Measurements from ENCODE around the gene PLA2G2E.
"Not testable (repeated sequence)": the region's sequence is repeated elsewhere in the genome, so short reads cannot be mapped to it uniquely, and the experiment has no call there.

Gene PLA2G2E, protein sequence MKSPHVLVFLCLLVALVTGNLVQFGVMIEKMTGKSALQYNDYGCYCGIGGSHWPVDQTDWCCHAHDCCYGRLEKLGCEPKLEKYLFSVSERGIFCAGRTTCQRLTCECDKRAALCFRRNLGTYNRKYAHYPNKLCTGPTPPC

DNA sequence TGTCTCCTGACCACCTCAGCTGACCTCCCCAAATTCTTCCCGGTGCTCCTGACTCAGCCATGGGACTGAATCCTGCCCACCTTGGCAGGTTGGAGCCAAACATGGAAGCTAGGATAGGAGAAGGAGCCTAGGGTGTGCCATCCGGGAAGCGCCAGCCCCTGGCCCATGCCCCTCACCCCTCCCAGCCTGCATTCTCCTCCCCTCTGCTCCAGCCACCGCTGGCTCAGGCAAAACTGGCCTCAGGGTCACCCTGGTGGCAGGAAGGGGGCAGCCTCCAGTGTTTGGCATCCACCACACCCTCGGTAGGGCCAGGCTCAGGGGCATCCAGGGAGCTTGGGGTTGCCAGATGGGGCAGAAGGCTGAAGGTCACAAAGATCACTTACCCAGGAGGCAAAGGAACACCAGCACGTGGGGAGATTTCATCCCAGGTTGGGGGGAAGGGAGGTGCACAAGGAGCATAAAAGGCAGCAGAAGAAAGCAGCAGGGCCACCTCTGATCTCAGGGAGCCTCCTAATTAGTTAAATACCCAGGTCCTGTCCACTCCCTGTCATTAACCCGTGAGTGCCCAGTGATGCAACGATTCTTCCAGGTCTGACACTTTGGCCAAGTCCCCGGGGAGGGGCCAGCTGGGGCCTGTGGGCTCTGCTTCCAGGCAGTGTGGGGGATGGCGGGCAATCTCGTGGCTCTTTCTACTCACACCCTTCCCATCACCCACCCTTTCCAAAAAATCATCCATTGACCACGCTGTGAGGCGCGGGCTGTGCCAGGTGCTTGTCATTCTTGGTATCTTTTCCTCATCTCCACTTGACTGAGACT, at the start of gene PLA2G2E:
Gene PLA2G2E (minus strand): TSS at position 481 of the 816 bp plus-strand sequence. CDS start 58 bp downstream, at position 423.
- no peak for DNase-seq

DNA sequence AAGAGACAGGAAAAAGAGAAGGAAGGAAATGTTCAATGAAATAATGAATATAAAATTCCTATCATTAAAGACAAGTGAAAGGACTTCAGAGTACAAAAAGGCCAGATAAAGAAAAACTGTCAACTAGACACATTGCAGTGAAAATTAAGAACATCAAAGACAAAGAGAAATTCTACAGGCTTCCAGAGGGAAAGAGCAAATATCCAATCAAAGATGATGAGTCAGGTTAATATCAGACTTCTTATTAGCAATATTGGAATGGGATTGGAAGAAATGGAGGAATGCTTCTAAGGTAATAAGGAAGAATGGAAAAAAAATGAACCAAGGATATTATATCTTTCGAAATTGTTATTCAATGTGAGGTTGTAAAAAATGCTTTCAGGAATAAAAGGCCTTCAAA, 48.2 kb upstream of the PLA2G2E start:
- no peak for DNase-seq

DNA sequence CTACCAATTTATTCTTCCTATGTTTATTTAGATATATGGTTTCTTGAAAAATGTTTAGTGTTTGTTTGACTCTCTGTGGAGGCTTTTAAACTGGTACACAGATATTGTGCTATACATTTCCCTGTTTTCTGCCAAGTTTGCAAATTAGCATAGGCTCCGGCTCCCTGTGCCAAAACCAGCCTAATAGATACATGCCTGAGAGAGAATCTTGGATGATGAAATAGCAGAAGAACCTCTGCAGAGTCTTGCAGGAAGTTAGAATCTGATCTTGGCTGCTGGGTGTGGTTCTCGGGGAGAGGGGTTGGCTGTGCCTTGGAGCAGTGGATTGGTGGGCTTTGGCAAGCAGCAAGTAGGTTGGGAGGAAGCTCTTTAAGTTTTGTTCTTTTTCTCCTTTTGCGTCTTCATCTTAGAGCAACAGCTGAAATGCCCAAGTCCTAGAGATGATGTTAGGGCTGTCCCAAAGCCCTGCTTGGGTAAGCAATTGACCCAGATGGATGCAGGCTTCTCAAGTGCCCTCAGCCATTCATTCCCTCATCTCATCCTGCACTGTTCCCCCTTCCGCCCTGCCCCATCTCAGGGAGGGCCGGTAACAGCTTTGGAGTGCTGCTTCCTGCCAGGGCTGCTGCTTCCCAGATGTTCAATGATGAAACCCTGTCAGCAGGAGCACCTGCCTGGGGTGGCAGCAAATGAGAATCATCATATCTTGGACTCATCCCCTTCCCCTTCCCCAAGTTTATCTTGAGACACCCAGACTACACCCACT, 46.7 kb upstream of the PLA2G2E start:
- DNase-seq, result no peak

DNA sequence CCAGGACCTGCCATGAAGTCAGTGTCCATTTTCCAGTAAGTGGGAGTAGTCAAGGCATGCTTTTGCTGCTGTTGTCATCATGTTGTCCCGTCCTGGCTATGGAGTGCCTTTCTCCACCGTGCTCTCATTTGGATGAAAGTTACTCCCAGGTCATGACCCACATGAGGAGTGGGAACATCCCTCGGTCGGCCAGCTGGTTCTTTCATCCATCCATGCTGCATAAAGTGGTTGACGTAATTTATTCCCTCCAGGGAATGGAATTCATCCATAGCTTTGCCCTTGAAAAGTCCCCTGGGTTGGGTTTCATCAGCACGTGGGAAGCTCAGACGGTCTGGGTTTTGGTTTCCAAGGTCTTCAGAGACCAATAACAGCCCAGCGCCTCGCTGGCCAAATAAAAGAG, 44.4 kb upstream of the PLA2G2E start:
- no peak for DNase-seq

DNA sequence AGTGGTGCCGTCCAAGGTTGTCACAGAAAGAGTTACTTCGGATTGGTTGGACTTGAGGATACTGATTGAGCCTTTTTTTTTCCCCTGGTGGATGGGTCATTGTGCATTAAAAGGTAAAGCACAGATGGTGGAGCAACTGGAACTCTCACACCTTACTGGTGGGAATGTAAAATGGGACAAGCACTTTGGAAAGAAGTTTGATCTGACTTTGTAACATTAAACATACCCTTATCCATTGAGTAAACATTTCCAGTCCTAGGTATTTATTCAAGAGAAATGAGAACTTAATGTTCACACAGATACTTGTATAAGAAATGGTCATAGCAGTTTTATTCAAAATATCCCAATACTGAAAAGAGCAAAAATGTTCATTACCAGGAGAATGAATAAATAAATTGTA, 41.1 kb upstream of the PLA2G2E start:
- DNase-seq, result no peak

DNA sequence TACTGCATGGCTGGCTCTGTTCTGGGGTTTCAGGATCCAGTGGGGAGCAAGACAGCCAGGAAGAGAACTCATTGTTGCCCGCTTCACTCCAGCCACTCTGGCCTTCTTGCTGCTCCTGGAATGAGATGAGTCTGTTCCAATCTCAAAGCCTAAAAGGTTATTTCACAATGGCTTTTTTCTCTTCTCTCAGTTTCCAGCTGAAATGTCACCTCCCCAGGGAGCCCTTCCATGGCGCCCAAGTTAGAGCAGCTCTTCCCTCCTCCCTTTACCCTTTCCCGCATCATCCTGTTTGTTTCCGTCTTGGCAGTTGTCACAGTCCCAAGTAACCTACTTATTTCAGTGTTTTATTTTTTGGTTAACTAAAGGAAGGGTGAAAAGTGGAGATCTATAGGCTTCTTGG, 40.2 kb upstream of the PLA2G2E start:
- DNase-seq, result no peak

DNA sequence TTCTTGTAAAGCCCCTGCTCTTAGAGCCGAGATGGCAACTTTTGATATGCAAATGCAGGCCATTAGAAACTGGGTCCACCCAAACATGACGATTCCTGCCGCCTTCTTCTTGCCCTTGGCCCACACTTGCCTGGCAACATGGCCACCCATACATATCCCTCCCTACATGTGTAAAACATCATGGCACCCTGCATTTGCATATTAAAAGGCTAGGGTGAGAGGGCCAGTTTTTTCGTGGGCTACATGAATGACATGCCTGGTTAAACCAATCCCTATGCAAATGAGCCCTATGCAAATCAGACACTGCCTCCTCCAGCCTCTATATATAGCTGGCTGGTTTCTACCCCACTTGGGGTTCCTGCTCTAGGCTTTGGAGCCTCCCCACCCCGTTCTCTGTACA, 37.2 kb upstream of the PLA2G2E start:
- no peak for DNase-seq

DNA sequence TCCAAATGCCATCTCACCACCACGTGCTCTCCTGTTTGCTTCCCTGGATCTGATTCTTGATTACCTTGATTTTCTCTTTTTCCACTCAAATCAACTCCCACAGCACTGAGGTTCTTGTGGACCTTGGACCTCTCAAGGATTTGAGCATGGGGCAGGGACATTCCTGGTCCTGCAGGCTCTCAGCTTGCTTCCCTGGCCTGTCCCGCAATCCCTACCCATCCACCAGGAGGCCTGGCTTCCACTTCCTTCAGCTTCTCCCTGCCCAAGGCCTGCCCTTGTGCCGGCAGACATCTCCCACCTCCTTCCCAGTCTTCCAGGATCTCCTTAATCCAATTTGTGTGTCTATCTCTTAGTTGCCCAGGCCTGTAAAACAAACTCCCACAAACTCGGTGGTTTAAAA, 34.4 kb upstream of the PLA2G2E start:
- DNase-seq, result no peak

DNA sequence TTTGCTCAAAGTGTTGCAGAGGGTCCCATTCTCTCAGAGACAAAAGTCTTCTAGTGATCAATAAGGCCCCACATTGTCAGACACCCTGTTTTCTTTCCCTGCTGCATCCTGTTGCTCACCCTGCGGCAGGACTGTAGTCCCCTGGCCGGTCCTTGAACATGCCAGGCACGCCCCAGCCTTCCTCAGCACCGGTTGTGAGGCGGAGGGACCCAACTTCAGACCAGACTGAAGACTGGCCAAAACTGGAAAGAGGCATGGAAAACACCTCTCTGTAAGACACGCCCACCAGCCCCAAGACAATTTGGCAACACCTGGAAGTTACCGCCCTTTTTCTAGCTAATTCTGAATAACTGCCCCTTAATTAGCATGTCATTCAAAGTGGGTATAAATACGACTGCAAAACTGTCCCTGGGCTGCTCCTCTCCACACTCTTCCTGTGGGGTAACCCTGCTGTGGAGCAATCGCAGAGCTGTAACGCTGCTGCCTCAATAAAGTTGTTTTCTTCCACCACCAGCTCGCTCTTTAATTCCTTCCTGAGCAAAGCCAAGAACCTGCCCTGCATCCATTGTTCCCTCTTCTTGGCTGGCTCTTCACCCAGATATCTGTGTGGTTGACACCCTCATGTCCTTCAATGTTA, 32.2 kb upstream of the PLA2G2E start:
- DNase-seq, result no peak

DNA sequence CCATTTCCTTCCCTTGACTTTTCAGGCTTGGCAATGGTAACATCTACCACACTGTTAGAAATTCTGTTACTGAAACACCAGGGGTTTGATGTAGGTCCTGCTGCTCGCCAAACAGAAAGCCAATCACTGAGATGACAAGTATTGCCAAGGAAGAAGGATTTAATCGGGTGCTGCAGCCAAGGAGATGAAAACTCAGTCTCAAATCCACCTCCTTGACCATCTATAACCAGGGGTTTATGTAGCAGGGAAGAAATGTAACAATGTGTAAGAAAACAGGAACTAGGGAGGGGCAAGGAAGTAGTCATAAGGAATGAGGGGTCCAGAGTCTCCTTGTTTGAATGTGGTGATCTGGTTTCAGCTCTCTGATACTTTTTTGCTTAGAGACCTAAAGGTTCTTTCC, 30.6 kb upstream of the PLA2G2E start:
- DNase-seq, result no peak

DNA sequence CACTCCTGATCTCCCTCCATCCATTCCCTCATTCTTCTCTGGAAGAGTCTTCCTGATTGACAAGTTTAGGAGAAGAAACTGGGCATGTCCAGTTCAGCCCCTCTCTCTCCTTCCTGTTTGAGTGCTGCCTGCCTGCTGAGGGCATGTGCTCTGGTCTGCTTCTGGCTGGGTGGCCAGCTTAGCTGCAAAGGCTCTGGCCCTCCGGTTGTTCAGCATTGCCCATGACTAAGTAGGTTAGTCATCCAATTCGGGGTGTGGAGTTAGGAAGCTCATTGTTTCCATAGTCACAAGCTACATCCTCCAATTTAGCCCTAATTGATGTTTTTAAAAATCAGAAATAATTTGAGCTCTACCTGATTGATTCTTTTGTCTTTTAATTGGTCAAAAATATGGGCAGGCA, 25.6 kb upstream of the PLA2G2E start:
- no peak for DNase-seq

DNA sequence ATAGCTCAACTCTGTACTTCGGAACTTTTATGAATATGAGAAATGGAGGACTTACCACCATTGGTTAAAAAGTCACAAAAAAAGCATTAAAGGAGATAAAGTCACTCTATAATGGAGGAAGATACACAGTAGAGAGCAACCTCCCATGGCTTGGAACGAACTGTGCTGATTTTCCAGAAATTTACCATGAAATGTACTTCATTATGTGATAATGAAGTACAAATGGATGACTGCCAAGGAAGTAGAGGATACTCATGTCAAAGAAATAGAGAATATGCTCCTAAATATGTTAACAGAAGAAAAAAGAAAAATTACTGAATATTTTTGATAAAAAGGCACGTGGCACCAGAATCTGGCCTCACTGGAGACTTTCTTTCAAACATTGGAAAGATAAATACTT, 23.6 kb upstream of the PLA2G2E start:
- no peak for DNase-seq

DNA sequence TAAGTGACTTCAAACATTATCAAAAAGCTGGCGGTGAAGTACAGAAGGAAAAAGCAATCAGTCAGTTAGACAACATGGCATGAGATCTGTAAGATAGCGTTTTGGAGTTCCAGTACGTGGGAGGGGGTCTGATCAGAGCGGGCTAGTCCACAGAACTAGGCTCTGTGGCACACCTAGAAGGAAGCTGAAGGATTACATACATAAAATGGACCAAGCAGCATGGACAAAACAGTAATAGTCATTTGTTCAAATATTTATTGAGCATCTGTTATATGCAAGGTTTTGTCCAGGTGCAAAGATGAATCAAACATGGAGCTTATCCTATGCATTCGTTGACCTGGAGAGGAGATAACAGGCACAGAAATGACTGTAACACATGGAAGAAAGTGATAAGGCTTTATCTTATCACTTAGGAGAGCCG, 22.9 kb upstream of the PLA2G2E start:
- DNase-seq, result no peak

DNA sequence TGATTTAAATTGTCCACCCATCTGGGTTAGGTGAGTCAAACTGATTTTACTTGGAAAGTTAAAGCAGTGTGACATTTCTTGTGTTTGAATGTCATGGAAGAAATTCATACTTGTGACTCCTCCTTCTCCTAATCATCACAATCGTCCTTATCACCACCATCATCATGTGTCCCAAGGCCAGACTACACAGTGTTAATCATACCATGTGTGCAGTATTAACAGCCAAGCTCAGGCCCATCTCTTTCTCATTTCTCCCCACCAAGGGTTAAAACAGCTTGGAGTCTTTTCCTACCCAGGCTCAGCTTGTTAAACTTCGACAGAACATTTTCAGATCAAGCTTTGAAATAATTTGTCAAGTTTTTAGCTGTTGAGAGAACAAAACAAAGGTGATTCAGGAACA, 22.5 kb upstream of the PLA2G2E start:
- DNase-seq, result no peak

DNA sequence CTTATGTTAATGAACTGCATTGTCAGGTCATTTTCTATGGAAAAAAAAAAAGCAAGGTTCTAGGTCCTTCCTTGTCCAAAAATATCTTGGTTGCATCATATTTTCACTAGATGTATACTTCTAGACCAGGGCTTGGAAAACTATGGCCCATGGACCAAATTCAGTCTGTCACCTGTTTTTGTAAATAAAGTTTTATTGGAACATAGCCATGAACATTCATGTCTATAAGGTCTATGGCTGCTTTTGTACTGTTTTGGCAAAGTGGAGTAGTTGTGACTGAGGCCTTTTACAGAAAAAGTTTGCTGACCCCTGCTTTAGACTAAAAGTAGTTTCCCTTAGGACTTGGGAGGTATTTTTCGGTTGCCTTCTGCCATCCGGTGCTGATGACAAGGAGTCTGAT, 19.2 kb upstream of the PLA2G2E start:
- DNase-seq, result no peak

DNA sequence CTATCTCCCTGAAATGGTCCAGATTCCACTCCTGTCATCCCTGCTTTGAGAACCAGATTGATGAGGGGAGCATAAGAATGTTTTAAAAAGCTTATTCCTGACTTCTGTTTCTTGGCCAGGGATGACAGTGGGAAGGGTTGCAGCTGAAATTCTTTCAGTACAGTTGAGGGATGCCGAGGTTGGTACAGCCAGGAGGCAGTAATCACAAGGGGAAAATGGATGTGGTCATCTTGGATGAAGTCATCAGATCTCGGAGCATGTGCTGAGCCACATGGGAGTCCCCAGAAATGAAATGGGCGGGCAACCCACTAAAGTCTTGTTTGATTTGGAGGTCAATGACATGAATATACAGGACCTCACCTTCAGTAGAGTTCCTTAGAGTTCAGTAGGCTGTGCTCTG, 18.7 kb upstream of the PLA2G2E start:
- no peak for DNase-seq

DNA sequence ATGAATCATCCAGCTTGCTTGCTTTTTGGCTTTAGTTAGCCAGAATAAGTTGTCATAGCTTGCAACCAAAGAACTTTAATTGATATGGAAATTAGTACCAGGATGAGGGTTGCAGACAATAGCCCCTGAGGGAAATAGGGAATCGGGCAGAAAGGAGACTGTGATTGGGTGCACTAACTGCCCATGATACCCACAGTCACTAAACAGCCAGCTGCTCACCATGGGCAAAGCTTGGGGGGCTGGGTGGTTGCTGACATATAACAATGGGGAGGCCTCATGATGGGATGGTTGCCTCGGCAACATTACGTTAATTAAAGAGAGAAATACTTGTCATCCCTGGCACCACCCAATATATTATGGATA, 17.8 kb upstream of the PLA2G2E start:
- no peak for DNase-seq

DNA sequence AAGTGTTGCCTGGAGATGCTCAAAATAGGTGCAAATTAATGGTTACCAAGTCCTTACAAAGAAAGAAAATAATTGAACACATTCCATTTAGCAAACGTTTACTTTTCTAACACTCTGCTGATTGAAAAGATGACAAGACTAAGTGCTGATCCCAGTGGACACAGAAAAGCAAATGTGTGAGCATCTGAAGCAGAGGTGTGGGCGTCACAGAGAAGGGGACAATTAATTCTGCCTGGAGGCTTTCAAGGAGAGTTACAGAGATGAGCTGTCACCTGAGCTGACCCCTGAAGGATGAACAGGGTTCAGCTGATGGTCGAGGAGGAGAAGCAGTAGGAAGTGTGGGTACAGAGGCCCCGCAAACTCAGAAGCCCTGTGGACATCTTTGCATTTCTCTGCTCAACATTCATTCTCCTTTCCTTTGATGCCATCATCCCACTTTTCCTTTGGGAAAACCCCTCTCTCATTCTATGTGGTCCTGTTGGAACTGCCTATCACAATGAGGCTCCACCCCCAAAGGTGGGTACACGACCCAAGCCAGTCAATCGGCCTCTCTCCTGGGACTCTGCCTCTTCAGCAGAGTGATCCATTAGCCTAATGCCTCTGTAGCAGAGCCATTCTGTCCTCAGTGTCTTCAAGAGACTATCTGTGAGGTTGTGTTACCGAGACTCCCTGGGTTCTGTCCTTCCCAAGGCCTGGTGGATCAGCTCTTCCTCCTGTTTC, 17.2 kb upstream of the PLA2G2E start:
- no peak for DNase-seq

DNA sequence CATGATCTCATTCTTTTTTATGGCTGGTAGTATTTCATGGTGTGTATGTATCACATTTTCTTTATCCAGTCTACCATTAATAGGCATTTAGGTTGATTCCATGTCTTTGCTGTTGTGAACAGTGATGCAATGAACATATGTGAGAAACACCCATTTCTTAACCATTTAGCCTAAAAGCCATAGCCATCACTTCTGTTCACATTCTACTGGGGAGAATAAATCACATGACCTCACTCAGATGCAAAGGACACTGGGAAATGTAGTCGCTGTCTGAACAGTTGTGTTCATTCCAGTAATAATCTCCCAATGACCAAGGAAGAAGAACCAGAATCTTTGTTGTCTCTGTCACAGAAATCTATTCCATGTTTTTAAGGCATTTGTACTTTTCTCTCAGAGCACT, 15.1 kb upstream of the PLA2G2E start:
- DNase-seq, result no peak

DNA sequence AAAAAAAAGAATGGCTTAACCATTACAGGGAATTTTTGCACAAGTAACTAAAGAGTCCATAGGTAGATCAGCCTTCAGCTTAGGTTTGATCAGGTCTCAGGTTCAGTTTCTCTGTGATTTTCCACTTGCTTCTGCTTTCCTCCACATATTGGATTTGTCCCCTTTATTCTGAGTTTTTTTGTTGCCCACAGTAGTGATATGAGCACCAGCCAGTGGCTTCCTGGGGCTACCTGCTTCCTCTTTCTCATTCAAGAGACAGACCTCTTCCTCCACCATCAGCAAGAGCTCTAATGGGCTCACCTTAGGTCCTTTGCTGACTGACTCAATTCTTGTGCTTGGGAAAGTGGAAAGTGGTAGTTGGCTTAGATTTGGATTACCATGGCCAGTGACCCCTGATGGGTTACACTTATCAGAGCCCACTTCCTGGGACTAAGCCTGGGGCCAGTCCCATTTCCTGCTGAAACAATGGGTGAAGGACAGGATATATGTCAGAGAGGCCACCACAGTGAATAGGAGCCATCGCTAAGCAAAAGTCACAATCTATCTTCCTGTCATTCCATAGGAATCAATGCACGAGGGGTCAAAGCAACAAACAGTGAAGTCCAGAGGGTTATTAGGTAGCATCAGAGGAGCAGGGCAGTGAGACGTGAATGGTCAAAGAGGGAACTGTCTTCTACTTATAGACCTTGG, 12.8 kb upstream of the PLA2G2E start:
- no peak for DNase-seq

DNA sequence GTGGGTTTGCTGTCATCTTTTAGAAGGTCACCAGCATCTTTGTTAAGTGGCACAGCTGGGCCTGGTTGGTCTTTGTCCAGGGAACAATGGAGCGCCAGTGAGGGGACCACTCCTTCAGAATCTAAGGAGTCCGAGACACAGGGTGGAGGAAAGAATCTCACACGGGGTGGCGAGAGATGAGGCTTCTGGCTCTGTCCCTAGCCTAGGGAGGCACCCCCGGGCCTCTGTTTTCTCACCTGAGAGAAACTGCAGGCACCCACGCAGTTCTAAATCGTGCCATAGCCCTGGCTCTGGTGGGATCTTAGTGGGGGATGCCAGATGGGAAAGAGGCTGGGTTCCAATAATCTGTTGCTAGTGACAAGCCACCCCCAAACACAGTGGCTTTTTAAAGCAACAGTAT, 10.9 kb upstream of the PLA2G2E start:
- no peak for DNase-seq

DNA sequence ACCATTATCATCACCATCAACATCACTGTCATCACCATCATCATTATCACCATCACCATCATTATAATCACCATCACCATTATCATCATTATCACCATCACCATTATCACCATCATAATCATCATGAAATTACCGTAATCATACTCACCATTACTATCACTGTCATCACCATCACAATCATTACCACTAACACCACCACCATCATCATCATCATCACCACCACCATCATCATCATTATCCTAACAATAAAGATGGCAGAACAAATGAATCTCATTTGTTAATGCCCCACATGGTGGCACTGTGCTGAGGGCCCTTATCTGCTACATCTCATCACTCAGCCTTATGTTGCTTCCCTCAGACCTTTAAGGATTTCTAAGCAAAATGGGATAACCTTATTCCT, 9.4 kb upstream of the PLA2G2E start:
- no peak for DNase-seq

DNA sequence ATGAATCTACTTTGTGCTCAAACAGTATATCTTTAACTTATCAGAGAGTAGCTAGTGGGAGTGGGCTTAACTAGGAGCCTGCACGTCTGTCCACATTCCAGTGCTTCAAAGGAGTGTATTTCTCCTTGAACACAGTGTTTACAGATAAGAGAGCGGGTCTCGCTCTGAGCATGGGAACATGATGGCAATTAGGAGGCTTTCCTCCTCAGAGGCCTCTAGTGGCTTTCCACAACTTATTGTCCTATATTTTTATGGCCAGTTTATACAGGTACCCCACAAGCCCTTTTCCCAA, 3.7 kb upstream of the PLA2G2E start:
- DNase-seq, result not testable (repeated sequence)

Measured in activated naive CD4-positive, alpha-beta T cell treated with anti-CD3 and anti-CD28 coated beads, Interleukin-2, amount 50 U/mL, for 16 hours (primary cell).